NCI-H1092 treated with DMSO at 0.1 percent for 48 hours (cell line): ENCODE results near the gene SOX10.

Experiments used
- DNase-seq: peaks from one replicate; lab custom pipeline; 2025; lab: John Stamatoyannopoulos, UW

The SOX10 gene

DNA sequence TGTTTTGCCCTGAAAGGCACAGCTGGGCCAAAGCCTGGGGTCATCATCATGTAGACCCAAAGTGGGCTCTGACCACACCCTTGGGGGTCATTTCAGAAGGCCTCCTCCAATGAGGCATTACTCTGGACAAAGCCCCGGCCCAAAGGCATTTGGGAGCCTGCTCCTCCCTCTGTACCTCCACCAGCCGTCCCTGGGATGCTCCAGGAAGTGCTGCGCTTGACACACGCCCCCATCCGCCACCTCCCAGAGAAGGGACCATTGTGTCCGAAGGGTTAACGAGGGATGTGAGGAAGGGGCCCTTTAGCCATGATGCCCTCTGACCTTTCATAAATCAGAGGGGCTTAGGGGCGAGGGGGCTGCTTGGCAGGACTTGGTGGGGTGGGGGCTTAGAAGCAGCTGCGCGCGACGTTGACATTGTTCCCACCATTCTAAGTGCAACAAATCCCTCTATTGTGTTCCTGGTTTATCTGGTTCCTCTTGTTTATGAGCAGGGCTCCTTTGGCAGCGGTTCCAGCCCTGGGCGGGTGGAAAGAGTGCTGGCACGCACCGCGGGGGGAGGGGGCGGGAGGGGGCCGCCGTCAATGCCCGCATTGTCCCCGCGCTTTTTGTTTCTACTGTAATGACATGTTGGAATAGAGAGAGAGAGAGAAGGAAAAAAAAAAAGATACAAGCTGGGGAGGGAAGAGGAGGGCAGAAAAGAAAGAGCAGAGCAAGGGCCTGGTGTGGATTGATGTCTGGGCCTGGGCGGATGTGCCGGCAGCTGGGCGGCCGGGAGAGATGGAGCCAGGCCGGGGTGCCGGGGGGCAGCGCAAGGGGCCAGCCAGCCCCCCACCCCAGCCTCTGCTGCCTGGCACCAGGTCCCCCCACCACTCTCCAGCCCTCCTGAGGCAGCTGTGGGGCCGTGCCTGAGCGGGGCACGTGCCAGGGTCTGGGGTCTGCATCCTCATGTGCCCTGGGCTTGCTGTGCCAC is 32.1 kb upstream of the SOX10 start:
- peak; percentile 23 for DNase-seq

DNA sequence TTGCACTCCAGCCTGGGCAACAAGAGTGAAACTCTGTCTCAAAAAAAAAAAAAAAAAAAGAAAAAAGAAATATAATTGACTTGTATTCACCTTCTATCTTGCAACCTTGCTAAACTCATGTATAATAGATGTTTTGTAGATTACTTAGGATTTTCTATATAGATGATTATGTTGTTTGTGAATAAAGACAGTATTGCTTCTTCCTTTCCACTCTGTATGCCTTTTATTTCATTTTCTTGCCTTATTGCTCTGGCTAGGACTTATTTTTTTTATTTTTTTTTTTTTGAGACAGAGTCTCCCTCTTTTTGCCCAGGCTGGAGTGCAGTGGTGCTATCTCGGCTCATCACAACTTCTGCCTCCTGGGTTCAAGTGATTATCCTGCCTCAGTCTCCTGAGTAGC is 29.7 kb upstream of the SOX10 start:
- DNase-seq, result no peak

DNA sequence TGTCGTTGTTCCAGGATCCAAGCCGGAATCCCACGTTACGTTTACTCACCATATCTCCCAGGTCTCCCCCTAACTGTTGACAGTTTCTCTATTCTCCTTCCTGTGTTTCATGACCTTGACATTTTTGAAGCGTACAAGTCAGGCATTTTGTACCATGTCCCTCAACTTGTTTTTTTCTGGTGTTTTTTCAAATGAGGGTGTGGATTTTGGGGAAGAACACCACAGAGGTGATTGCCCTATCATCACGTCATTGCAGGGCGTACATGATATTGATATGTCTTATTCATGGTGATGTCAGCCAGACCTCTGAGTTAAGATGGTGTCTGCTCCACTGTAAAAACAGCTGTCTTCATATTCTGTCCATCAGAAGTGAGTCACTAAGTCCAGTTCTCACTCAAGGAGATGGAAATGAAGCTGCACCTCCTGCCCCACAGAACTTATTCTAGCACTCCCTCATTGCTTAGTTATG is 28.3 kb upstream of the SOX10 start:
- DNase-seq, result no peak

DNA sequence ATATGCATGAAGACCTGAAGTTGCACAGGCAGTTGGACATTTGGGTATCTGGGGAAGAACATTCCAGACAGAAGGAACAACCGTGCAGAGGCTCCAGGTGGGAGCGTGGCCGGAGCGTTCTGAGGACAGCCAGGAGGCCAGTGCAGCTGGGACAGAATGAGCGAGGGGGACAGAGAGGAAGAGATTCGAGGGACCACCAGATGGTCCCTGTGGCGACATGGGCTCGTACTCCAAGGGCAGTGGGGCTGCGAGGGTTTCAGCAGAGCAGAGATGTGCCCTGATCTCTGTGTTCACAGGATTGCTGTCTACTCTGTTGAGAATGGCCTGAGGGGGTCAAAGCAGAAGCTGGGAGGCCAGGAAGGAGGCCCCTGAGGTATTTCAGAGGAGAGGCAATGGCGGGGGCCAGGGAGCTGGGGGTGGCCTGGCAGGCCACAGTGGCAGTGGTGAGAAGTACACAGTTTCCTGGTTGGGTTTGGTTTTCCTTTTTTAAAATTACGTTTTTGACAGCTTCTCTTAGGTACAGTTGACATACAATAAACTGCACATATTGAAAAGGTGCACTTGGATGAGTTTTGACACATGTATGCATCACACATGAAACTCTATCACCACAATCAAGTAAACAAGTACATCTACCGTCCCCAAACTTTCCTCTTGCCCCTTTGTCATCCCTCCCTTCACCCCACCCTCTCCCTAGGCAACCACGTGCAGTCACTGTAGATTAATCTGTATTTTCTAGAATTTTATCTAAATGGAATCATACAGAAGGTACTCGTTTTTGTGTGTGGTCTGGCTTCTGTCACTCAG is 24.8 kb upstream of the SOX10 start:
- no peak for DNase-seq

DNA sequence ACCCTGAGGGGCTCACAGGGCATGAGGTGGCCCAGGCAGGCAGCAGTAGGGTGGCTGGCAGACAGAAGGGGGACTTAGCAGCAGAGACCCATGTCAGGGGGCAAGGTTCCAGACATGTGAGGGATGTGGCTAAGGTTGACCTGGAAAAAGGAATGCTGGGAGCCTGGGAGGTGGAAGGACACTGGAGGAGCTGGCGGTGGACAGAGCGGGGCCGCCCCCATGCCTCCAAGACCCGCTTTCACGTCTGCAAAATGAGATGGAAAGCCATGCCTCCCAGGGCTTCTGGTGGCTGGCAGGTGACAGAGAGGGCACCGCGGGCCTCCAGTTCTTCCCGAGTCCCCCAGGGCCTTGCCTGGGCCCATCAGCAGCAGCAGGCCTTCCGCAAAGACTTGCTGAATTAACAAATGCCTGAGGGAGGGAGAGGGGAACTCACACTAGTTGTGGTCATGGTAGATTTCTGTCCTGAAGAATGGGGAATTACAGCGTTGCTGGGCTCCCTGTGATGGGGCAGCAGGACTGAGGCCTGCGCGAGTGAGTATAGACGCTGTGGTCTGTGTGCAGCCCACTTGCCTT is 23.1 kb upstream of the SOX10 start:
- DNase-seq, result no peak

DNA sequence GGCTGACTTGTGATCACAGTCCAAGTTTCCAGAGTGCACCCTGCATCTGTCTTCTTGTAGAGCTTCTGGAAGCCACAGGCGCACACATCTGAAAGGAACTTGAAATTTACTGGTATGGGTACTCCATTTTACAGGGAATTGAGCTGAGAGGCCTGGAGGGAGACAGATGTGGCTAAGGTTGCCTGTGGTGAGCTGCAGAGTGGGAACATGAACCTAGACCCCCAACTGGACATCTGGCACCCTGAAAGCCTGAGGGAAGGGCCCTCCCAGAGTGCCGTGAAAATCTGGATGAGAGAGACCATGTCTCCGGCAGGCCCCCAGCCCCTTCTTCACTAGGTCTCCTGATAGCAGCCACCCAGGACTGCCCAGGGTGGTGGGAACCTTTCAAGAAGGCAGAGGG is 22.6 kb upstream of the SOX10 start:
- DNase-seq, result no peak

DNA sequence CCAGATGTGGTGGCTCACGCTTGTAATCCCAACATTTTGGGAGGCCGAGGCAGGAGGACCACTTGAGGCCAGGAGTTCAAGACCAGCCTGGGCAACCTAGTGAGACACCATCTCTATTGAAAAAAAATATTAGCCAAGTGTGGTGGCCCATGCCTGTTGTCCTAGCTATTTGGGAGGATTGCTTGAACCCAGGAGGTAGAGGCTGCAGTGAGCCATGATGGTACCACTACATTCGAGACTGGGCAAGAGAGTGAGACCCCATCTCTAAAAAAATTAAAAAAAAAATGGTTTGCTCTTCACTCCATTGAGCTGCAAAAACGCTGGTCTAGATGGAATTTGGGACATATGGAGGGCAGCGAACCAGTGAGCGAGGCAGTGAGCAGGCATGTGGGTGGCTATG is 21.6 kb upstream of the SOX10 start:
- no peak for DNase-seq

DNA sequence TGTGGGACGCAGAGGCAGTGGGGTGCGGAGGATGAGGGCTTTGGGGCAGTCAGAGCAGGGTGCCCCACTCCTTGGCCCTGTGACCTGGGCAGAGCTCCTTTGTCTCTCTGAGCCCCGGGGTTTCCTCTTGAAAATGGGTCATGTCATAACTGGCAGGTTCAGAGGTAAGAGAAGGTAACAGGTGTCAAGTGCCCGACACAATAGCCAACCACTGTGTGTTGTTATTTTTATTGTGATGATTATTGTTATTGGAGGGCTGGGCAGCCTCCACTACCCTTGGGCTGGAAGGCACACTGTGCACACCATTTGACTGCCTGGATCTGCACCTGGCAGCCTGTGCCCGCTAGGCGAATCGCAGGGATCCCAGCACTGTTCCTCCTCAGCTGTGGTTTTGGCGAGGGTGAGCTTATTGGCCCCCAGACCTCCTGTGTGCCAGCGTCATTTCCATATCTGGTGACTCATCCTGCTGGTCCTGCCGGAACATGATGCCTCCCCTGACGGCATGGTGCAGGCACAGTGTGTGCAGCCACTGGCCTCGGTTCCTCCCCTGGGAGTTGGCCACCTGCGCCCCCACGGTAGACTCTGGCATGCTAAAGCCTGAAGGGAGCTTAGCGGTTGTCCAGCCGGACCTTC is 15.4 kb upstream of the SOX10 start:
- no peak for DNase-seq

DNA sequence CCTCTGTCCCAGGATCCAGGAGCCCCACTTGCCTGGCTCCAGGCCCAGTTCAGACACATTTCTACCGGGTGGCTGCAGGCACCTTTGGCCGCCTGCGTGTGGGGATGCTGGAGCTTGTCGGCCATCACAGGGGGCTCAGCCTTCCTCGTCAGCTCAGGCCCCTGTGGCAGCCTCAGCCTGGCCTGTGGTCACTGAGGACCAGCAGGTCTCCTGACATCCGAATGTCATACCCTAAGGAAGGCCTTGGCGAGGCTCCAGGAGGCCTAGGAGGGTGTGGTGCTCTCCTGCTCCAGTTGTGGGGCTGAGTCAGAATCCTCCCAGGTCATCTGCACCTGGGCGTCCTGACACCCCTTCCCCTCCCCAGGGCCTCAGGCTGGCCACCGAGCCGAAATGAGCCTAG is 14.9 kb upstream of the SOX10 start:
- DNase-seq, result no peak

DNA sequence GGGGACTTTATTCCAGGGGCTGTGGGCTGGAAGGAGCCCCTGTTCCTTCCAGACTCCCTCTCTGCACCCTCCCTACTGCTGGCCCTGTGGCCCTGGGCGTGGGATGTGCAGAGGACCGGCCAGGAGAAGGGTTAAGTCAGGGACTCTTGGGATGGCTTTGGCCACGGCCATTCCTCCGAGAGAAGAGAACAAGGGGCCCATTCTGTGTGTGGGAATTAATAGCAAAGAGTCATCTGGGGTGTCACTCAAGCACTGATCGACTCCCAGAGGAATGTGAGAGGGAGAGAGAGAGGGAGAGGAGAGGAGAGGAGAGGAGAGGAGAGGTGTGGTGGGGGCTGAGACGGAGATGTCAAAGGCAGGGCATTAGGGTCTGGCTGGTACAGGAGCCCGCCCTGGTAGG is 14.2 kb upstream of the SOX10 start:
- no peak for DNase-seq

DNA sequence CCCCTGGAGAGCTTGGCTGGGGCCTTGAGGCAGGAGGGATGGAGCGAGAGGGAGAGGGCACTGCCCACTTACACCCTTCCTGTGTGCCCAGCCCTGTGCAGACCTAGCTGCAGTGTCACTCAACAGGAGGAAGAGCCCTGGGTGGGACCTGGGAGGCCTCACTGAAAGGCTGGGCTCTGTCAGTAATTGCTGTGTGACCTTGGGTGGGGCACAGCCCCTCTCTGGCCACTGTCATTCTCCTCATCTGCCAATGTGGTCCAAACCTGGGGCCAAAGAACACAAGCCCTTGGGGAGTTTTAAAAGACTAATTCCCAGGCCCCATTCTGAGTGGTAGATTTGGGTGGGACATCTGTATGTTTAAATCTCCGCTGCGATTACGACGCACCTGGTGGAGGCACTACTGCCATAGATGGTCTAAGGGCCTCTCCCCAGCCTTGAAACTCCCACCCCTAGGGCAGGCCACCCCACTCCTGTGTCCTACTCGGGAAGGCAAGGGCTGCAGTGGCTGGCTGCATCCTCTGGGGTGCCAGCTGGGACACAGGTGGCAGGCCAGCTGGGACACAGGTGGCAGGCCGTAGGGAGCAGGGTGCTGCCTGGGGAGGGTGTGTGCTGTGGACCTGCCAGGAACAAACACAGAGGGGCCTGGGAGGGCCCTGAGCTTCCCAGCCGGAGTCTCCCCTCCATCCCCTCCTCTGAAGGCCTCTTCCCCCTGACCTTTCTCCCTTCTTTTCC is 12.3 kb upstream of the SOX10 start:
- DNase-seq, result no peak

DNA sequence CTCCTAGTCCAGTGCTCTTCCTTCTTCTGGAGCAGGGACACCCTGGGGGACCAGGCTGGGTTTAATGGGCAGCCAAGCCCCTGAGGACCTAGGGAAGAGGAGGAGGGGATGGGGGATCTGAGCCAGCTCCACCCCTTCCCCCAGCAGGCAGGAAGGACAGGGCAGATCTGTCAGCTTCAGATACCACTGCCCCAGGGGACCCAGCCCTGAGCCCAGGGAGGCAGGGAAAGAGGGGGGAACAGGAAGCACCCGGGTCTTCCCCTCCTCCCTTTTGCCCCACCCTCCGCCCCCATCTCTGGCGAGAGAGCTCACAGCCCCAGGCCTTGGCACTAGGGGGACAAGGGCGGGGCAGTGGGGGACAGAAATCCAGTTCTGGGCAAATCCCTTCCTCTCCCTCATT is 11.7 kb upstream of the SOX10 start:
- no peak for DNase-seq

DNA sequence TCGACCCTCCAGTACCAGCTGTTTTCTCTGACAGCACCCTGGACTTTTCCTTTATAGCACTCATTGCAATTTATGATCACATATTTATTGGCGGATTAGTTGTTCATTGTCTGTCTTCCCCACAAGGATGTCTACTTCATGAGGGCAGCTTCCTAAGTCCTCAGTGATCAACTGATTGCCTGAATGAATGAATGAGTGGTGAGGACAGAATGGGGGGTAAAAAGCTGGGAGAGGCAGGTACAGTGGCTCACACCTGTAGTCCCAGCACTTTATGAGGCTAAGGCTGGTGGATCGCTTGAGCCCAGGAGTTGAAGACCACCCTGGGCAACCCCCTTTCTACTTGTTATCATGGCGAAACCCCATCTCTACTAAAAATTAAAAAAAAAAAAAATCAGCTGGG is 11.1 kb upstream of the SOX10 start:
- DNase-seq, result no peak

DNA sequence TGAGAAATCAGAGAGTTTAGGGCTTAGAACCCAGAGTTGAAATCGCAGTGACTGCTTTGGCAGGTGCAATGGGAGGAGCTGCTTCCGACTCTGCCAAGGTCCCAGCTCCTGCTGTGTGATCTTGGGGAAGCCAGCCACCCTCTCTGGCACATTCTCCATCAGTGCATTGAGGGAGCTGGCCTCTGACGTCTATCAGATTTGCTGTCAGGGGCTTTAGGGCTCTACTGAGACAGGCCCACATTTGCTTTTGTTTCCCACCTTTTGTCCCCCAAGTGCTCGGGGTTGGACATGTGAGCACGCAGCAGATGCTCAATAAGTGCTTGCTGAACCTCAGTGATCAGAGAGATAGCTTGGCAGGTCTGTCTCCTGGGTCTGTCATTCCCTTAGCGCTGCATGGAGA is 10.6 kb upstream of the SOX10 start:
- DNase-seq, result no peak

DNA sequence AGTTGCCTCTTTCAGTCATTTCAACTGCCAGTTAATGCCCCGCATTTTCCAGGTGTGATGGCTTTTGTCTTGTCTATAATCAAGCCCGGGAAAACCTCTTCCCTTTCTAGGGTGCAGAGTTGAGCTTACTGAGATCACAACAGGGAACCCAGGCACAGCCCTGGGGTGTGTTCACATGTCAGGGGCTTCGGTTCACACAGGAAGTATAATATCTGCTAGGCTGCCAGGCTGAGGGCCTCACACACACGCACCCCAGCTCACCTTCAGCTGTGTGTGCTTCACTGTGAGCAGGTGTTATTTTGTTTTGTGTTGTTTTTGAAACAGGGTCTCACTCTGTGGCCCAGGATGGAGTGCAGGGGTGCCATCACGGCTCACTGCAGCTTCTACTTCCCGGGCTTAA is 9.7 kb upstream of the SOX10 start:
- no peak for DNase-seq

DNA sequence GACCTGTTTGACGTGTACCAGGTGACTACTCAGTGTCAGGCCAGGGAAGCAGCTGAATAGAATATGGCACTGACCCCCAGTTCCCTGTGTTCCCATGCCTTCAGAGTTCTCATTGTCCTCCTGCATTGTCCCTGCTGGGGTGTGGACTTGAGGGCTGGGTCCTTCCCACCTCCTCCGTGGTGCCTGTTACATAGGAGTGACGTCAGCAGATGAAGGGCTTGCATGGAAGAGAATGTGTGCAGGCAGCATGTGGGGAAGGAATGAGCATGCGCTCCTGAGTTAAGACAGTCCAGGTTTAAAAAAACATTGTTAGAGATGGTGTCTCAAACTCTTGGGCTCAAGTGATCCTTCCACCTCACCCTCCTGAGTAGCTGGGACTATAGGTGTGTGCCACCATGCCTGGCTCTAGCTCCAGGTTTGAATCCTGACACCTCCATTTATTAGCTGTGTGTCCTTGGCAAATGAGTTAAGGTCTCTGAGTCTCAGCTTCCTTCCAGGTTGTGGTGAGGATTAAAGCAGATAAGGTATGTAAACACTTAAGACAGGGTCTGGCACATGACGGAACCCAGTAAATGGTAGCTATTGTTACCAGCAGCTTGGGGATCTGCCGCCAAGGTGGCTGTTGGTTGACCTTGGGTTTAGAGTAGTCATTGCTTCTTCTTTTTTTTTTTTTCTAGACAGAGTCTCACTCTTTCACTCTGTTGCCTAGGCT is 7.5 kb upstream of the SOX10 start:
- no peak for DNase-seq

DNA sequence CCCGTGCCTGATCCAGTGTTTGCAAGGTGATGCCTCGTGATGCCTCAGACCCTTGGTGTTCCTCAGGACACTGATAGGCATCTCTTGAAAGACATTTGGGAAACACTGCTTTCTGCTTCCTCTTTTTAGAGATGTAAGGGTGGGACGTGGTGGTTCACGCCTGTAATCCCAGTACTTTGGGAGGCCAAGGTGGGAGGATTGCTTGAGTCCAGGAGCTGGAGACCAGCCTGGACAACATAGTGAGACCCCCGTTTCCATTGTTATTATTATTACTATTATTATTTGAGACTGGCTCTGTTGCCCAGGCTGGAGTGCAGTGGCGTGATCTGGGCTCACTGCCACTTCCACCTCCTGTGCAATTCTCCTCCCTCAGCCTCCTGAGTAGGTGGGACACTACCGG is 6.5 kb upstream of the SOX10 start:
- no peak for DNase-seq

DNA sequence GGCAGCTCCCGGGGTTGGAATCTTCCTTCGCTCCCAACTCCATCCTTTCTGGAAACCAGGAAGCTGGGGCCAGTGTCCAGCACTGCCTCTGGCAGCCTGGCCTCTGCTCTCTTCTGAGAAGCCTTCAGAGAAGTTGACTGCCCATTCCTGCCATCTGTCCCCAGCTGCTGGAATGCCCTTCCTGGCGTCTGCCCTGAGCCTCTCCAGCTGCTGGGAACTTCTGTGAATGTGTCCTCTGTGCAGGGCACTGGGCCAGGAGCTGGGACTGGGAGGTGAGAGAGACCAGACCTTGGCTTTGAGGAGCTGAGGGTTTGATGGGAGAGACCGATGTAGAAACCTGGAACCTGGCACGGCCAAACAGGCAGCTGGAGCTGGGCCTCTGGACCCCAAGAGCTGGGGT is 5.9 kb upstream of the SOX10 start:
- DNase-seq, result no peak

DNA sequence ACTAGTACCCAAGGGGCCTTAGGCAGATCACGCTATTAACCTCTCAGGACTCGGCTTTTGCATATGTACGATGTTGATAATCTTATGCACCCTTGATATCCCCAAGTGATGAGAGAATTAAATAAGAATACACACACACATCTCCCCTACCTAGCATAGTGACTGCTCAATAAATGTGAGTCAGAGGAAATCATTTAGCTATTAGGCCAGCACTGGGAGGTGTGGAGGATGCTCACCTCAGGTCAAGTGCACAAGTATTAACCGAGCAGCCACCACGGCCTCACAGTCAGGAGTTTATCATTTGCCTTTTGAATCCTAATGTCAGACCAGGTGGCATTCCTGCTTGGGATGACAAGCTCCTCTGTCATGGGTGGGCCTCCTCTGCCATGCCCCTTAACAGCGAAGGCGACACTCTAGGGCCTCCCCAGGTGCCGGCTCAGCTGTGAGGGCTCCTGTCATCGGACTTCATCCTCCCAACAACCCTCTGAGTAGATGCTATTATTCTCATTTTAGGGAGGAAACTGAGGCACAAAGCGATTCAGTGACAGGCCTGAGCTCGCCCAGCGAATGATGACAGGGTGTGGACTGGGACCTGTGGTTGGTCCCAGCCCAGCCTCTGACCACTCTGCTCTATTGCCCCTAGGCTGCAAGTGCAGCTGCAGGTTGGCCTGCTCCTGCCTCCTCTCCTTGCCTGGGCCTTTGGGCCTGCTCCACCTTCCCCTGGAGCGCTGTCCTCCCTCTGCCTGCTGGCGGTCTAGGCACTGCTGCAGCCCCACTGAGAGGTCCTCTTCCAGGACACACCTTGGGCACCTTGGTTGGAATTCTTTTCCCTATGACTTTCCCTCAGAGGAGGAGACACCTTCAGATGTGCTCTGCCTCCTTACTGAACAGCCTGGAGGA is 5.0 kb upstream of the SOX10 start:
- no peak for DNase-seq

DNA sequence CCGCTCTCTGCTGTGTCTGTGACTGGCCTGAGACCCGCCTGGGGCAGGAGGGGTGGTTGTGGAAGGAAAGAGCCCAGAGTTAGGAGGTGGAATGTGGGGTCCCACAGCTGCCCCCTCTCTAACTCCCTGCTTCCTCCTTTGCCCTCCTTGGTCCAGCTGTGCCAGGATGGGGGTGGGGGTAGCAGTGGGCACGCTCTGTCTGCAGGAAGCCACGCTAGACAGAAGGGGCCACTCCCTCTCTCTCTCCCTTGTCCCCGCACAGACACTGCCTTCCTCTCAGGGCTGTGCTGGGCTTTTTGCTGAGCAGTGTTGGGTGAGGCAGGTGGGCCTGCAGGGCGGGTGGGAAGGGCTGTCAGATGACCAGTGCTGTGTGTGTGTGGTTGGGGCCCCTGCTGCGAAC is 2.0 kb upstream of the SOX10 start:
- DNase-seq, result no peak
